SK-N-SH (cell line): ENCODE data around the gene UNC79. TPM values are rescaled to one million over a fixed set of nuclear protein-coding genes. Genes with fewer than 3 reads are reported as not detected.

Experiments
- CTCF ChIA-PET: fragments of 300-600, 350-600 bp; formaldehyde crosslinking; extraction: SDS; loops from one replicate; lab custom pipeline; 2021; lab: Yijun Ruan, JAX
- POLR2A ChIA-PET: fragments of 350-600 bp; sonication (Branson Sonifier 250); formaldehyde crosslinking; extraction: SDS; loops from one replicate; lab custom pipeline; 2020; ENCODE audit warnings: antibody characterized with exemption, inconsistent platforms; lab: Yijun Ruan, JAX
- DNase-seq: peaks from one replicate; pipeline ENCODE4 v3.0.0; 2012
- H2AFZ ChIP-seq: fragments of 200-600 bp; sonication (generic); 2 replicates; pipeline ENCODE4 v1.8.1; 2016; ENCODE audit warnings: antibody characterized with exemption, mild to moderate bottlenecking, low read depth
- H3F3A ChIP-seq: fragments of 200-600 bp; sonication (generic); replicated peaks from 2 replicates; pipeline ENCODE3; 2016; ENCODE audit warnings: antibody characterized with exemption, mild to moderate bottlenecking; ENCODE audit not compliant: insufficient read depth
- H3K27ac ChIP-seq, 2 experiments: fragments of 200-500 bp in 1 of 2; fragments of 200-600 bp in 1 of 2; sonication (Bioruptor generic) in 1 of 2; sonication (generic), shearing (Covaris generic) in 1 of 2; 2 replicates each; pipeline versions ENCODE4 v1.5.1 to v1.6.1; 2014 to 2016; ENCODE audit warnings: low read depth in 2 of 2, inconsistent platforms in 1 of 2, low read length in 1 of 2, mild to moderate bottlenecking in 1 of 2, mixed read lengths in 1 of 2
- H3K27me3 ChIP-seq: fragments of 200-600 bp; sonication (generic), shearing (Covaris generic); 2 replicates; pipeline ENCODE4 v1.6.1; 2016; ENCODE audit warnings: mixed run types; ENCODE audit not compliant: insufficient read depth
- H3K36me3 ChIP-seq, 2 experiments: fragments of 200-500 bp in 1 of 2; fragments of 200-600 bp in 1 of 2; sonication (Bioruptor generic) in 1 of 2; sonication (generic) in 1 of 2; replicated peaks in 1 of 2; 2 replicates each; pipeline versions ENCODE3 to v1.5.1; 2014 to 2016; ENCODE audit warnings: low read length in 1 of 2, mild to moderate bottlenecking in 1 of 2; ENCODE audit not compliant: insufficient read depth in 2 of 2, control insufficient read depth in 1 of 2
- H3K4me1 ChIP-seq, 2 experiments: fragments of 200-500 bp in 1 of 2; fragments of 200-600 bp in 1 of 2; sonication (Bioruptor generic) in 1 of 2; sonication (generic), shearing (Covaris generic) in 1 of 2; 2 replicates each; pipeline versions ENCODE4 v1.5.1 to v1.6.1; 2014 to 2016; ENCODE audit warnings: low read depth in 1 of 2, low read length in 1 of 2, mixed run types in 1 of 2; ENCODE audit not compliant: insufficient read depth in 2 of 2, control insufficient read depth in 1 of 2
- H3K4me2 ChIP-seq: fragments of 200-600 bp; sonication (generic), shearing (Covaris generic); 2 replicates; pipeline ENCODE4 v1.6.1; 2017; ENCODE audit warnings: mixed run types
- H3K4me3 ChIP-seq, 2 experiments: fragments of 200-500 bp in 1 of 2; fragments of 200-600 bp in 1 of 2; sonication (Bioruptor generic) in 1 of 2; sonication (generic), shearing (Covaris generic) in 1 of 2; 2 replicates each; pipeline versions ENCODE4 v1.5.1 to v1.8.1; 2014 to 2016; ENCODE audit warnings: low read depth in 2 of 2, inconsistent platforms in 1 of 2, low read length in 1 of 2, mild to moderate bottlenecking in 1 of 2, mixed read lengths in 1 of 2, moderate library complexity in 1 of 2
- H3K79me2 ChIP-seq: fragments of 200-600 bp; sonication (generic); 2 replicates; pipeline ENCODE4 v1.8.1; 2017; ENCODE audit warnings: mild to moderate bottlenecking; ENCODE audit not compliant: insufficient read depth
- H3K9ac ChIP-seq: fragments of 200-600 bp; sonication (generic); 2 replicates; pipeline ENCODE4 v1.6.1; 2017; ENCODE audit warnings: mixed run types
- H3K9me2 ChIP-seq: fragments of 200-600 bp; sonication (generic); 2 replicates; pipeline ENCODE4 v1.6.1; 2017; ENCODE audit warnings: mixed run types
- H3K9me3 ChIP-seq: fragments of 200-600 bp; sonication (generic); 2 replicates; pipeline ENCODE4 v1.6.1; 2017; ENCODE audit warnings: mixed run types, mild to moderate bottlenecking, moderate library complexity
- H4K20me1 ChIP-seq: fragments of 200-600 bp; sonication (generic); 2 replicates; pipeline ENCODE4 v1.6.1; 2017; ENCODE audit warnings: mild to moderate bottlenecking, mixed run types; ENCODE audit not compliant: insufficient read depth
- CHD2 ChIP-seq: fragments of 150-350 bp; IDR thresholded peaks from 2 replicates; pipeline ENCODE4 v1.6.1; 2018; ENCODE audit warnings: low read length; ENCODE audit not compliant: partially characterized antibody
- FOXM1 ChIP-seq: IDR thresholded peaks from 2 replicates; pipeline ENCODE4 v1.4.0; 2012; ENCODE audit warnings: low read depth, mild to moderate bottlenecking
- GATA2 ChIP-seq: sonication (generic); formaldehyde crosslinking; IDR thresholded peaks from 2 replicates; pipeline ENCODE4 v1.5.0; 2020; ENCODE audit warnings: mild to moderate bottlenecking, missing genetic modification reagents
- IRF3 ChIP-seq: fragments of 150-350 bp; IDR thresholded peaks from 2 replicates; pipeline ENCODE4 v1.6.1; 2016; ENCODE audit warnings: mild to moderate bottlenecking, low read depth, low read length
- RCOR1 ChIP-seq: fragments of 150-350 bp; IDR thresholded peaks from 2 replicates; pipeline ENCODE4 v1.6.1; 2017; ENCODE audit warnings: antibody characterized with exemption, low read length
- RXRA ChIP-seq: IDR thresholded peaks from 2 replicates; pipeline ENCODE4 v1.4.0; 2012; ENCODE audit warnings: low read depth, mild to moderate bottlenecking, borderline replicate concordance
- SIN3A ChIP-seq: IDR thresholded peaks from 2 replicates; pipeline ENCODE4 v1.6.1; 2012; ENCODE audit warnings: low read depth, mild to moderate bottlenecking, low read length, moderate library complexity, borderline replicate concordance
- TEAD4 ChIP-seq: IDR thresholded peaks from 2 replicates; pipeline ENCODE4 v1.4.0; 2012; ENCODE audit warnings: mild to moderate bottlenecking, borderline replicate concordance; ENCODE audit not compliant: insufficient read depth
- USF1 ChIP-seq: IDR thresholded peaks from 2 replicates; pipeline ENCODE4 v1.4.0; 2012; ENCODE audit warnings: low read depth, borderline replicate concordance
- WGBS: methylation state at CpG from one replicate; pipeline ENCODE4 v1.1.6; 2017; ENCODE audit warnings: low lambda C conversion rate; 5-methylcytosine and 5-hydroxymethylcytosine counted together
- polyA plus RNA-seq, 3 experiments: library from polyadenylated mRNA; depleted of rRNA; stranded (reverse); fragments of >200 nt; gene quantifications; 2 replicates each; pipeline ENCODE4 v1.2.3, GENCODE V29; 2012
- TF ChIP-seq, protein P1 (sequence below): fragments of 150-350 bp; IDR thresholded peaks from 2 replicates; pipeline ENCODE4 v1.6.1; 2017; ENCODE audit warnings: antibody characterized with exemption, low read length, low read depth, borderline replicate concordance
- TF ChIP-seq, protein P2 (sequence below): IDR thresholded peaks from 2 replicates; pipeline ENCODE4 v1.6.1; 2012; ENCODE audit warnings: mild to moderate bottlenecking, low read depth, low read length, moderate library complexity

UNC79 gene
- polyA plus RNA-seq, 1 of the 3 experiments (the other 2 are of a cell fraction) = 0.10 TPM

DNA sequence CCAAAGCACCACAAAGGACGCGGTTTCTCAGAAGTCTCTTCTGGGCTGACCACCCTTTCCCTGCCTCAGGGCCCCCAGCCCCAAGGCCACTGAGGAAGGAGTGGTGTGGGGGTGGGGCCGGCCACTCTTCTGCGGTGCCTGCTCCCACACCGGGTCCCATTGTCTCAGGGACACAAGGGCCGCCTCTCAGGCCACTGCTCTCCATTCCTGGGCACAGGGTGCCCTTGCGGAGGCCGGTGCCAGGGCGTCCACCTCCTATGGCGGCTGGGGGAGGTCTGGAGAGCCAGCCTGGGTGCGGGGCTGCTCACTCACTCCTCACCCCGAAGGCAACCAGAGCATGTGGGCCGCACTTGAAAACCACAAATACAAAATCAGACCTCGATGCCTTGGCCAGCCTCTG lies 313.4 kb downstream of the UNC79 start (continued):
- TF ChIP-seq USF1 (no peak), SIN3A (no peak), IRF3 (no peak)
- TF ChIP-seq, all 33 proteins: peak for 0

- WGBS = 62% methylated on average over 7 of the region's 8 CpGs
- TF ChIP-seq, protein P1, sequence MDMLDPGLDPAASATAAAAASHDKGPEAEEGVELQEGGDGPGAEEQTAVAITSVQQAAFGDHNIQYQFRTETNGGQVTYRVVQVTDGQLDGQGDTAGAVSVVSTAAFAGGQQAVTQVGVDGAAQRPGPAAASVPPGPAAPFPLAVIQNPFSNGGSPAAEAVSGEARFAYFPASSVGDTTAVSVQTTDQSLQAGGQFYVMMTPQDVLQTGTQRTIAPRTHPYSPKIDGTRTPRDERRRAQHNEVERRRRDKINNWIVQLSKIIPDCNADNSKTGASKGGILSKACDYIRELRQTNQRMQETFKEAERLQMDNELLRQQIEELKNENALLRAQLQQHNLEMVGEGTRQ = no peak
- TF ChIP-seq FOXM1 (no peak), RXRA (no peak), GATA2 (no peak), USF1 (no peak), SIN3A (no peak), RCOR1 (no peak), CHD2 (no peak), TEAD4 (no peak)
- TF ChIP-seq, protein P2, sequence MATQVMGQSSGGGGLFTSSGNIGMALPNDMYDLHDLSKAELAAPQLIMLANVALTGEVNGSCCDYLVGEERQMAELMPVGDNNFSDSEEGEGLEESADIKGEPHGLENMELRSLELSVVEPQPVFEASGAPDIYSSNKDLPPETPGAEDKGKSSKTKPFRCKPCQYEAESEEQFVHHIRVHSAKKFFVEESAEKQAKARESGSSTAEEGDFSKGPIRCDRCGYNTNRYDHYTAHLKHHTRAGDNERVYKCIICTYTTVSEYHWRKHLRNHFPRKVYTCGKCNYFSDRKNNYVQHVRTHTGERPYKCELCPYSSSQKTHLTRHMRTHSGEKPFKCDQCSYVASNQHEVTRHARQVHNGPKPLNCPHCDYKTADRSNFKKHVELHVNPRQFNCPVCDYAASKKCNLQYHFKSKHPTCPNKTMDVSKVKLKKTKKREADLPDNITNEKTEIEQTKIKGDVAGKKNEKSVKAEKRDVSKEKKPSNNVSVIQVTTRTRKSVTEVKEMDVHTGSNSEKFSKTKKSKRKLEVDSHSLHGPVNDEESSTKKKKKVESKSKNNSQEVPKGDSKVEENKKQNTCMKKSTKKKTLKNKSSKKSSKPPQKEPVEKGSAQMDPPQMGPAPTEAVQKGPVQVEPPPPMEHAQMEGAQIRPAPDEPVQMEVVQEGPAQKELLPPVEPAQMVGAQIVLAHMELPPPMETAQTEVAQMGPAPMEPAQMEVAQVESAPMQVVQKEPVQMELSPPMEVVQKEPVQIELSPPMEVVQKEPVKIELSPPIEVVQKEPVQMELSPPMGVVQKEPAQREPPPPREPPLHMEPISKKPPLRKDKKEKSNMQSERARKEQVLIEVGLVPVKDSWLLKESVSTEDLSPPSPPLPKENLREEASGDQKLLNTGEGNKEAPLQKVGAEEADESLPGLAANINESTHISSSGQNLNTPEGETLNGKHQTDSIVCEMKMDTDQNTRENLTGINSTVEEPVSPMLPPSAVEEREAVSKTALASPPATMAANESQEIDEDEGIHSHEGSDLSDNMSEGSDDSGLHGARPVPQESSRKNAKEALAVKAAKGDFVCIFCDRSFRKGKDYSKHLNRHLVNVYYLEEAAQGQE = no peak
- TF ChIP-seq, all 33 proteins: peak for 0
- Histone ChIP-seq H3F3A (no peaks in the 10 kb centered on the region), H3K36me3 (no peaks in the 10 kb centered on the region), H4K20me1 (no peaks in the 10 kb centered on the region), H3K9ac (no peak overlapping the region), H2AFZ (no peak overlapping the region), H3K4me2 (no peak overlapping the region), H3K27ac (peak overlapping the region in 1 of 2 experiments; percentile 99; a peak in 2 of 4 replicates), H3K79me2 (no peaks in the 10 kb centered on the region), H3K9me2 (no peaks in the 10 kb centered on the region), H3K4me3 (no peak overlapping the region), H3K4me1 (peaks cover 0 to 73% of the 10 kb centered on the region in 2 experiments; a peak in 1 of 4 replicates), H3K27me3 (no peaks in the 10 kb centered on the region), H3K9me3 (no peaks in the 10 kb centered on the region)
- peak; percentile 45 for DNase-seq
- CTCF ChIA-PET = interaction anchor here (1.1 to 1.4 kb wide), 2 partner anchors 45 to 90 kb away, joined by 3 to 5 read pairs; no protein-coding TSS in a partner anchor
- POLR2A ChIA-PET = interaction anchor here (1.6 to 1.7 kb wide), 2 partner anchors 15 to 44 kb away, joined by 5 to 10 read pairs; partner anchors contain the start of gene PRIMA1
Observed at GRCh38 chr14:93744876-93745275, 314.1 kb downstream of the UNC79 start.
